Left renal pelvis (tissue), 4 donors: ENCODE results near the gene COX4I1. TPM values are rescaled to one million over a fixed set of nuclear protein-coding genes. Genes with fewer than 3 reads are reported as not detected.

Experiments
- DNase-seq, 4 donors: peaks; one replicate each; pipeline ENCODE4 v3.0.0-alpha.2; 2013; ENCODE audit warnings: low read depth in 4 of 4, low spot score in 3 of 4
- polyA plus RNA-seq, 4 donors: library from polyadenylated mRNA; unstranded; fragments of 120-200 nt; gene quantifications; one replicate each; pipeline ENCODE4 v1.2.1, GENCODE V29; 2013; ENCODE audit not compliant: insufficient read length in 4 of 4

Gene COX4I1
- polyA plus RNA-seq, 4 donors = 251 to 392 (median 358) TPM

GRCh38 chr16:85854935-85855334 is 55.4 kb downstream of the COX4I1 start:
- no peak for DNase-seq

GRCh38 chr16:85856079-85856478 is 56.6 kb downstream of the COX4I1 start:
- DNase-seq = no peak

GRCh38 chr16:85856585-85856984 is 57.1 kb downstream of the COX4I1 start:
- no peak for DNase-seq

Other genes with a start within 250 kb of the COX4I1 start
- gene GSE1, start 186.4 kb upstream of the COX4I1 start, polyA plus RNA-seq = 10 to 100 TPM; 57.6 to 77.4 (median 63.3) TPM
- gene GINS2, start 110.7 kb upstream of the COX4I1 start, polyA plus RNA-seq = 10 to 100 TPM; 16.2 to 21.7 (median 19.6) TPM
- gene C16orf74, start 48.6 kb upstream of the COX4I1 start, polyA plus RNA-seq = 1 to 10 TPM; 2.5 to 3.7 (median 3.2) TPM
- gene EMC8, start 151 bp upstream of the COX4I1 start, polyA plus RNA-seq = 10 to 100 TPM; 22.8 to 37.0 (median 28.7) TPM
- gene IRF8, start 99.5 kb downstream of the COX4I1 start, polyA plus RNA-seq = 1 to 10 TPM; 4.0 to 9.1 (median 5.7) TPM